B cell (primary cell): ENCODE measurements around the gene TRRAP. TPM values are rescaled to one million over a fixed set of nuclear protein-coding genes. Genes with fewer than 3 reads are reported as not detected.
A peak's percentile ranks its signal among the peaks of the same experiment; 100 is the strongest.

Experiments
- ATAC-seq: fragments of 200-7000 bp; cut with Tn5 transposase; one replicate; pipeline ENCODE4 v1.10.0; 2021; ENCODE audit warnings: low read depth, mild to moderate bottlenecking, moderate number of reproducible peaks, moderate library complexity
- CTCF ChIA-PET: fragments of 350-600 bp; sonication (Branson Sonifier 250); formaldehyde crosslinking; loops from one replicate; lab custom pipeline; 2021; ENCODE audit warnings: antibody characterized with exemption, inconsistent platforms; lab: Charles Lee
- POLR2A ChIA-PET: fragments of 350-600 bp; sonication (Branson Sonifier 250); formaldehyde crosslinking; loops from one replicate; lab custom pipeline; 2021; ENCODE audit warnings: antibody characterized with exemption; lab: Charles Lee
- DNase-seq: peaks from one replicate; pipeline ENCODE4 v3.0.0; 2013
- H2AFZ ChIP-seq: 2 replicates; pipeline ENCODE4 v1.6.1; 2012; ENCODE audit warnings: mild to moderate bottlenecking, low read depth, low read length; ENCODE audit not compliant: insufficient read depth, poor library complexity, severe bottlenecking
- H3K27ac ChIP-seq, 2 donors: 1 replicate in 1 of 2; 2 replicates in 1 of 2; pipeline ENCODE4 v1.5.1; 2012 to 2013; ENCODE audit warnings: low read length in 2 of 2, mild to moderate bottlenecking in 2 of 2, moderate library complexity in 1 of 2
- H3K27me3 ChIP-seq, 4 experiments: fragments of 200-600 bp in 1 of 4; sonication (generic) in 1 of 4; replicated peaks in 1 of 4; 1 replicate in 2 of 4; 2 replicates in 2 of 4; pipeline versions ENCODE4 v1.6.1 to v1.7.0; 2013 to 2016; ENCODE audit warnings: low read length in 3 of 4, mild to moderate bottlenecking in 2 of 4, mixed read lengths in 1 of 4, moderate library complexity in 1 of 4; ENCODE audit not compliant: insufficient read depth in 4 of 4, control insufficient read depth in 3 of 4; ENCODE audit errors: control extremely low read depth in 1 of 4
- H3K36me3 ChIP-seq, 2 experiments: replicated peaks in 1 of 2; 1 replicate in 1 of 2; 2 replicates in 1 of 2; pipeline versions ENCODE4 v1.6.1 to v1.7.1; 2013; ENCODE audit warnings: low read length in 1 of 2; ENCODE audit not compliant: insufficient read depth in 2 of 2, control insufficient read depth in 1 of 2; ENCODE audit errors: control extremely low read depth in 1 of 2, extremely low read depth in 1 of 2
- H3K4me1 ChIP-seq, 2 donors: fragments of 200-600 bp in 1 of 2; sonication (generic) in 1 of 2; 1 replicate in 1 of 2; 2 replicates in 1 of 2; pipeline versions ENCODE4 v1.5.1 to v1.6.1; 2013 to 2017; ENCODE audit warnings: low read length in 2 of 2; ENCODE audit not compliant: control insufficient read depth in 2 of 2, insufficient read depth in 2 of 2
- H3K4me2 ChIP-seq: replicated peaks from 2 replicates; pipeline ENCODE3; 2012; ENCODE audit warnings: mild to moderate bottlenecking, low read depth, low read length; ENCODE audit not compliant: poor library complexity, severe bottlenecking
- H3K4me3 ChIP-seq, 5 experiments: fragments of 200-600 bp in 1 of 5; sonication (generic) in 1 of 5; 1 replicate in 3 of 5; 2 replicates in 2 of 5; pipeline versions ENCODE4 v1.5.1 to v1.7.0; 2011 to 2016; ENCODE audit warnings: low read length in 4 of 5, mild to moderate bottlenecking in 4 of 5, low read depth in 2 of 5, control low read depth in 1 of 5, moderate library complexity in 1 of 5; ENCODE audit not compliant: insufficient read depth in 1 of 5; ENCODE audit errors: control extremely low read depth in 1 of 5, extremely low read depth in 1 of 5
- H3K79me2 ChIP-seq: fragments of 200-600 bp; sonication (generic); one replicate; pipeline ENCODE4 v1.6.0; 2016; ENCODE audit warnings: low read length; ENCODE audit not compliant: control insufficient read depth, insufficient read depth
- H3K9ac ChIP-seq: fragments of 200-600 bp; sonication (generic); 2 replicates; pipeline ENCODE4 v1.6.1; 2017; ENCODE audit warnings: mild to moderate bottlenecking, low read length, moderate library complexity
- H3K9me3 ChIP-seq, 3 donors: one replicate each; pipeline versions ENCODE4 v1.6.1 to v1.7.1; 2013; ENCODE audit warnings: low read length in 2 of 3; ENCODE audit not compliant: control insufficient read depth in 2 of 3, insufficient read depth in 1 of 3; ENCODE audit errors: control extremely low read depth in 1 of 3
- H4K20me1 ChIP-seq: 2 replicates; pipeline ENCODE4 v1.6.0; 2012; ENCODE audit warnings: mild to moderate bottlenecking, low read length; ENCODE audit not compliant: insufficient read depth, control insufficient read depth, poor library complexity, severe bottlenecking
- H3K27ac Mint-ChIP-seq: one replicate; pipeline ENCODE4 v1.8.0; 2021; ENCODE audit warnings: mixed read lengths
- H3K27me3 Mint-ChIP-seq: one replicate; pipeline ENCODE4 v1.8.0; 2021; ENCODE audit warnings: mixed read lengths
- H3K4me1 Mint-ChIP-seq: one replicate; pipeline ENCODE4 v1.8.0; 2021; ENCODE audit warnings: mixed read lengths
- H3K4me3 Mint-ChIP-seq: one replicate; pipeline ENCODE4 v1.8.0; 2021; ENCODE audit warnings: mixed read lengths
- H3K9me3 Mint-ChIP-seq: one replicate; pipeline ENCODE4 v1.8.0; 2022; ENCODE audit warnings: mixed read lengths; ENCODE audit not compliant: insufficient read depth
- CTCF ChIP-seq: fragments of 200-600 bp; IDR thresholded peaks from one replicate; pipeline ENCODE4 v1.8.0; 2022; ENCODE audit warnings: antibody characterized with exemption, mild to moderate bottlenecking
- EZH2 ChIP-seq: IDR thresholded peaks from 2 replicates; pipeline ENCODE4 v1.6.1; 2012; ENCODE audit warnings: borderline replicate concordance, low read depth, mild to moderate bottlenecking, moderate library complexity, low read length; ENCODE audit not compliant: insufficient read depth, poor library complexity, severe bottlenecking
- WGBS: methylation state at CpG from one replicate; pipeline ENCODE4 v1.1.5; 2013; ENCODE audit warnings: missing lambda C conversion rate; ENCODE audit not compliant: insufficient coverage; 5-methylcytosine and 5-hydroxymethylcytosine counted together
- intact Hi-C: fragments of 100-400 bp; cut with micrococcal nuclease; formaldehyde crosslinking; loops from one replicate; pipeline ENCODE4 v1.10.0; 2022
- polyA plus RNA-seq: library from polyadenylated mRNA; depleted of rRNA; stranded (reverse); fragments of >200 nt; gene quantifications from 2 replicates; pipeline ENCODE4 v1.2.3, GENCODE V29; 2012
- total RNA-seq, 2 donors: library from RNA; stranded (reverse); fragments of 120-200 nt in 1 of 2; gene quantifications; 1 replicate in 1 of 2; 2 replicates in 1 of 2; pipeline versions ENCODE4 v1.2.3 to v1.2.4, GENCODE V29; 2013 to 2022

Gene TRRAP
- total and polyA plus RNA-seq, 2 donors (not counting 1 experiment from before 2014, with no cell fraction given): 25.4 to 102 TPM

GRCh38 chr7:98879198-98879978 is 1.1 kb downstream of the TRRAP start:
- peak overlapping the region; percentile 75 to 89 for H3K27ac ChIP-seq
- H3K27ac Mint-ChIP-seq: peak overlapping the region; percentile 90
- intact Hi-C loops: loop anchor here (2.0 to 10.0 kb wide), 7 partner anchors 39 to 1762 kb away; partner anchors contain the start of genes LMTK2, SDHAF3, SMURF1 and TECPR1
- H4K20me1 ChIP-seq: peaks cover 32% of the 10 kb centered on the region
- peaks cover 11 to 16% of the 10 kb centered on the region in 2 donors for H3K4me1 ChIP-seq
- H2AFZ ChIP-seq: peak overlapping the region; percentile 90
- DNase-seq (peak; percentile 78), ATAC-seq (peak; percentile 63)
- ChIA-PET CTCF (interaction anchor here (0.6 to 2.0 kb wide), 13 partner anchors 9 to 612 kb away, joined by 3 to 5 read pairs (median 3); no protein-coding TSS in a partner anchor), POLR2A (interaction anchor here (0.6 to 1.0 kb wide), 6 partner anchors 9 to 1216 kb away, joined by 3 to 8 read pairs (median 5); partner anchors contain the start of gene TMEM130)
- no peaks in the 10 kb centered on the region for H3K9me3 Mint-ChIP-seq
- peak overlapping the region; percentile 94 for H3K9ac ChIP-seq
- no peaks in the 10 kb centered on the region for H3K27me3 Mint-ChIP-seq
- no peak for TF ChIP-seq EZH2
- TF ChIP-seq CTCF: peak; percentile 59
- no peaks in the 10 kb centered on the region for H3K9me3 ChIP-seq
- H3K4me2 ChIP-seq: peak overlapping the region; percentile 88
- WGBS: under 1% methylated on average over 29 of the region's 29 CpGs
- H3K4me1 Mint-ChIP-seq: peaks cover 16% of the 10 kb centered on the region
- peaks cover 3 to 32% of the 10 kb centered on the region in 2 experiments for H3K36me3 ChIP-seq
- H3K27me3 ChIP-seq: peaks cover 0 to 6% (median 0%) of the 10 kb centered on the region in 4 experiments
- peak overlapping the region; percentile 12 to 100 (median 98) for H3K4me3 ChIP-seq
- peaks cover 47% of the 10 kb centered on the region for H3K79me2 ChIP-seq
- peak overlapping the region; percentile 92 for H3K4me3 Mint-ChIP-seq
